Thoracic aorta (tissue), 2 donors: ENCODE results near the gene ELFN1. TPM values are rescaled to one million over a fixed set of nuclear protein-coding genes. Genes with fewer than 3 reads are reported as not detected.

ENCODE experiments used
- ATAC-seq: fragments of 150-250 bp; one replicate; pipeline ENCODE4 v1.8.0; 2017; ENCODE audit warnings: low read depth; ENCODE audit not compliant: insufficient number of reproducible peaks, low FRiP score
- DNase-seq: peaks from one replicate; pipeline ENCODE4 v3.0.0-alpha.2; 2020; ENCODE audit warnings: low spot score
- H3K27ac ChIP-seq, 2 donors: fragments of 200-600 bp; sonication (generic); 1 replicate in 1 of 2; 2 replicates in 1 of 2; pipeline ENCODE4 v1.5.1; 2016; ENCODE audit warnings: mild to moderate bottlenecking in 2 of 2, moderate library complexity in 2 of 2
- H3K27me3 ChIP-seq: fragments of 200-600 bp; sonication (generic); replicated peaks from 2 replicates; pipeline ENCODE4 v1.6.0; 2016; ENCODE audit warnings: mild to moderate bottlenecking; ENCODE audit not compliant: insufficient read depth
- H3K36me3 ChIP-seq: fragments of 200-600 bp; sonication (generic); one replicate; pipeline ENCODE4 v1.5.1; 2016
- H3K4me1 ChIP-seq, 2 donors: fragments of 200-600 bp; sonication (generic); 1 replicate in 1 of 2; 2 replicates in 1 of 2; pipeline versions ENCODE4 v1.5.1 to v1.6.0; 2016; ENCODE audit warnings: low read depth in 2 of 2, mild to moderate bottlenecking in 1 of 2; ENCODE audit not compliant: control insufficient read depth in 1 of 2
- H3K4me3 ChIP-seq: fragments of 200-600 bp; sonication (generic); 2 replicates; pipeline ENCODE4 v1.5.1; 2016; ENCODE audit warnings: mild to moderate bottlenecking
- H3K9me3 ChIP-seq: fragments of 200-600 bp; sonication (generic); 2 replicates; pipeline ENCODE4 v1.5.1; 2016
- total RNA-seq, 2 donors: library from RNA; depleted of rRNA; stranded (reverse); fragments of >200 nt; gene quantifications; one replicate each; pipeline versions ENCODE4 v1.1.0 to v1.2.3, GENCODE V29; 2016
- TF ChIP-seq, protein P1 (sequence below): fragments of 200-600 bp; sonication (generic); IDR thresholded peaks from one replicate; pipeline ENCODE4 v1.5.1; 2019; ENCODE audit warnings: antibody characterized with exemption

ELFN1 gene
- total RNA-seq, 2 donors from 2014 or later, result 0.81 to 0.85 TPM

GRCh38 chr7:1659696-1660095, 10.4 kb upstream of the ELFN1 start:
- TF ChIP-seq, protein P1, sequence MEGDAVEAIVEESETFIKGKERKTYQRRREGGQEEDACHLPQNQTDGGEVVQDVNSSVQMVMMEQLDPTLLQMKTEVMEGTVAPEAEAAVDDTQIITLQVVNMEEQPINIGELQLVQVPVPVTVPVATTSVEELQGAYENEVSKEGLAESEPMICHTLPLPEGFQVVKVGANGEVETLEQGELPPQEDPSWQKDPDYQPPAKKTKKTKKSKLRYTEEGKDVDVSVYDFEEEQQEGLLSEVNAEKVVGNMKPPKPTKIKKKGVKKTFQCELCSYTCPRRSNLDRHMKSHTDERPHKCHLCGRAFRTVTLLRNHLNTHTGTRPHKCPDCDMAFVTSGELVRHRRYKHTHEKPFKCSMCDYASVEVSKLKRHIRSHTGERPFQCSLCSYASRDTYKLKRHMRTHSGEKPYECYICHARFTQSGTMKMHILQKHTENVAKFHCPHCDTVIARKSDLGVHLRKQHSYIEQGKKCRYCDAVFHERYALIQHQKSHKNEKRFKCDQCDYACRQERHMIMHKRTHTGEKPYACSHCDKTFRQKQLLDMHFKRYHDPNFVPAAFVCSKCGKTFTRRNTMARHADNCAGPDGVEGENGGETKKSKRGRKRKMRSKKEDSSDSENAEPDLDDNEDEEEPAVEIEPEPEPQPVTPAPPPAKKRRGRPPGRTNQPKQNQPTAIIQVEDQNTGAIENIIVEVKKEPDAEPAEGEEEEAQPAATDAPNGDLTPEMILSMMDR, result no peak
- H3K4me3 ChIP-seq, result no peak overlapping the region
- H3K27ac ChIP-seq, result no peak overlapping the region
- H3K4me1 ChIP-seq, result peaks cover 7 to 8% of the 10 kb centered on the region in 2 donors
- DNase-seq, result no peak
- H3K27me3 ChIP-seq, result peaks cover 4% of the 10 kb centered on the region
- no peak for ATAC-seq
- no peaks in the 10 kb centered on the region for H3K9me3 ChIP-seq
- H3K36me3 ChIP-seq, result no peaks in the 10 kb centered on the region

DNA sequence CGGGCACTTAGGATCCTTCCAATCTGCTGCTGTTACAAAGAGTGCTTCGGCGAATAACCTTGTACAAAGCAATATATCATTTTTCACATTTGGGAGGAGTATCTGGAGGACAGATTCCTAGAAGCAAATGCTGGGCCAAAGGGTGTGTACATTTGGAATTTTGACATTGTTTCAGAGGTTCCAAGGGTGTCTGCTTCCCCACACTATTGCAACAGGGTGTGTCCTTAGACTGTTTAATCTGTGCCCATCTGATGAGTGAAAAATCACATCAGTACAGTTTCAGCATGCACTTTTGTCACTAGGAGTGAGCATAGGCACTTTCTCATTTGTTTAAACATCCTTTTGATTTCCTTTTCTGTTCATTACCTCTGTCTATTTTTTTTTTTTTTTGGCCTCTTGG, 8.6 kb upstream of the ELFN1 start:
- TF ChIP-seq, protein P1, result no peak
- Histone ChIP-seq H3K9me3 (no peaks in the 10 kb centered on the region), H3K27ac (no peak overlapping the region), H3K4me1 (peaks cover 20 to 21% of the 10 kb centered on the region in 2 donors), H3K27me3 (peaks cover 9% of the 10 kb centered on the region), H3K36me3 (no peaks in the 10 kb centered on the region), H3K4me3 (no peak overlapping the region)
- no peak for DNase-seq
- ATAC-seq, result no peak

DNA sequence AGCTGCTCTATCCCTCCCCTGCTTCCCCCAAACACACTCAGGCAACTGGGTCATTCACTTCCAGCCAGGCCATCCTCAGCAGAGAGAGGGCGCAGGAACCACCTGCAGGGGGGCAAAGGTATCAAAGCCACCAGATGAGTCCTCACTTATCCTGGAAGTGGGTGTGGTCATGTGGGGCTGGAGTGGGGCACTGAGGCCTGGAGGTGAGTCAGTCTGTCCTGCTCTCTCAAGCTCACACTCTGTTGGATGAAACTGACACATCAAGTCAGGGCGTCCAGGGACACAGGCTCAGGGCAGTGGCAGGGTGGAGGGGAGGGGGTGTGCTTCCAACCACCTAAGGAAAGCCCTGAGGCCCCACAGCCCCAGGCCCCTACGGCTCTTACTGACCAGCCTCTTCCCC, 8.0 kb upstream of the ELFN1 start:
- no peak overlapping the region for H3K4me3 ChIP-seq
- no peak overlapping the region for H3K27ac ChIP-seq
- TF ChIP-seq, protein P1, result no peak
- peaks cover 14% of the 10 kb centered on the region for H3K27me3 ChIP-seq
- peaks cover 26 to 27% of the 10 kb centered on the region in 2 donors for H3K4me1 ChIP-seq
- no peaks in the 10 kb centered on the region for H3K9me3 ChIP-seq
- no peak for ATAC-seq
- DNase-seq, result no peak
- no peaks in the 10 kb centered on the region for H3K36me3 ChIP-seq

DNA sequence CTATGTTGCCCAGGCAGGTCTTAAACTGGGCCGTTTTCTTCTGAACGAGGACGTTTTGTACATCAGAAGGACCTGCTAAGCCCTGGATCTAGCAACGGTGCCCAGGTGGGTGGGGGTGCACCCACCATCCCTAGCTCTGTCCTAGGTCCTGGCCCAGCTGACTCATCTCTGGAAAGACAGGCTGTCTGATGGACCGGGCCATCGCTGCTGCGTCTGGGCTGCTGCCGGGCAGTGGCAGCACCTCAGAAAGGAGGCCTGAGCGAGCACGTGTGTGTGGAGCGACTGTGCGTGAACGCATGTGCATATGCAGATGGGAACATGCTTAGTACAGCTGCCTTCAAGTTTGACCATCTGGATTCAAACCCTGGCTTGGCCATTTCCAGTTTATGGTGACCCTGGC, 7.3 kb upstream of the ELFN1 start:
- H3K4me1 ChIP-seq, result peaks cover 32 to 33% of the 10 kb centered on the region in 2 donors
- no peak overlapping the region for H3K4me3 ChIP-seq
- ATAC-seq (no peak), DNase-seq (no peak)
- H3K27me3 ChIP-seq, result peaks cover 20% of the 10 kb centered on the region
- TF ChIP-seq, protein P1, result no peak
- H3K9me3 ChIP-seq, result no peaks in the 10 kb centered on the region
- no peaks in the 10 kb centered on the region for H3K36me3 ChIP-seq
- H3K27ac ChIP-seq, result no peak overlapping the region

DNA sequence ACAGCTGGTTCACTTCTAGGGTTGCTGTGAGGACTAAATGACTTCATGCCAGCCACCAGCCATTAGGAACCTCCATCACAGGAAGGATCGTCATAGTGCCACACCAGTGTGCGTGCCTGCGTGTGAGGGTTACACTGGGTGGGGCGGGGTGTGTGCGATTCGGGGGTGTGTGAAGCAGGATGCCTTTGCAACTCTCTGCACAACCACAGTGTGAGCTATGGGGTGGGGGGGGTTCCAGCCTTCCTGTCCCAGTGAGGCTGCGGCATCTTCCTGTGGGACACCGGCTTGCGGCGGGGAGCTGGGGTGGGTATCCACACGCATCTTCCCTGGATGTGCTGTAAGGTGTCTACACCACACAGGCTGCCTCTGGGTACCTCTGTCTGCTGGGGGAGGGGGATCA, 6.9 kb upstream of the ELFN1 start:
- TF ChIP-seq, protein P1, result no peak
- no peak for DNase-seq
- H3K27me3 ChIP-seq, result peaks cover 20% of the 10 kb centered on the region
- no peak overlapping the region for H3K4me3 ChIP-seq
- H3K27ac ChIP-seq, result no peak overlapping the region
- no peaks in the 10 kb centered on the region for H3K9me3 ChIP-seq
- H3K4me1 ChIP-seq, result peaks cover 32 to 33% of the 10 kb centered on the region in 2 donors
- no peak for ATAC-seq
- no peaks in the 10 kb centered on the region for H3K36me3 ChIP-seq
